Measurements from ENCODE around the gene RIPOR2.
"Not testable (repeated sequence)": the region's sequence is repeated elsewhere in the genome, so short reads cannot be mapped to it uniquely, and the experiment has no call there.

RIPOR2 gene

DNA sequence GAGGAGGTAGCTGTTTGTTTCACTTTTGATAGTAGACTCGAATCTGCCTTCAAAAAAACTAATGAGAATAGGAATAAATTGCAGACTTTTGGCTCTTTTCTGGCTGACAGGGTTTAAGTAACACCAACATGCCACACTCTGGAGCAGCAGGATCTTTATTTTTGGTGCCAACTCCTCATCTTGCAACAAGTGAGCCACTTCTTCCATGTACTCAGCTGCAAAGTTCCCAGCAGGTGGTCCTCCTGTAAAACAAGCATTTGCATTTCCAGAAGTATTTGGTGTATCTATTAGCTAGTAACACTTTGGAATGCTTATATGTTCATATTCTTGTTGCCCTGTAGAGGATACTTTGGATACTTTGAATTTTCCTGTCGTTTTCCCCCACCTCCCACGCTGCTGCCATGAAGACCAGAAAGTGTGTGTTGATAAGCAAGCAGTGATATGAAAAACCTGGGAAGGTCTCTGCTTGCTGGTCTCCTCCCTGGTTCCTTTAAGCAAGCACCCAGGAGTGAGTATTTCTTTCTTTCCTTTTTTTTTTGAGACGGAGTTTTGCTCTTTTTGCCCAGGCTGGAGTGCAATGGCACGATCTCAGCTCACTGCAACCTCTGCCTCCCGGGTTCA is 138.1 kb downstream of the RIPOR2 start:
- no peak for DNase-seq

DNA sequence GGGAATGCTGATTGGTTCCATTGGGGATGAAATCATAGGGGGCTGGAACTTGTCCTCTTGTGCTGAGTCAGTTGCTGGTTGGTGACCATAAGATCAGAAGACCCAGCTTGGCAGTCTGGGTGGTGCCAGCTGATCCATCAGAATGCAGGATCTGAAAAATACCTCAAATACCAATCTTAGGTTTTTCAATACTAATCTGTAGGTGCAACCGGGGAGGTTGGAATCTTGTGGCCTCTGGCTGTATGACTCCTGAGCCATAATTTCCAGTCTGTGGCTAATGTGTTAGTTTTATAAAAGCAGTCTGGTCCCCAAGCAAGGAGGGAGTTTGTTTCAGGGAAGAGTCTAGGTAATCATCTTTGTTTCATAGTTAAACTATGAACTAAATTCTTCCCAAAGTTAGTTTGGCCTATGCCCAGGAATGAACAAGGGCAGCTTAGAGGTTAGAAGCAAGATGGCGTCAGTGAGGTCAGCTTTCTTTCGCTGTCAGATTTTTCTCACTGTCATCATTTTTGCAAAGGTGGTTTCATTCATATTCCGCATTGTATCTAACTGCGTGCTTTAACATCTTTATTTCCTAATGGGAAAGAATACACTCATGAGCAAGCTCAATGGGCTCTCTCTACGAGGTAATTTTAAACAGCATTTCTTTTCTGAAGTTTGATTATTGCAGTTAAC is 139.0 kb downstream of the RIPOR2 start:
- DNase-seq, result no peak

DNA sequence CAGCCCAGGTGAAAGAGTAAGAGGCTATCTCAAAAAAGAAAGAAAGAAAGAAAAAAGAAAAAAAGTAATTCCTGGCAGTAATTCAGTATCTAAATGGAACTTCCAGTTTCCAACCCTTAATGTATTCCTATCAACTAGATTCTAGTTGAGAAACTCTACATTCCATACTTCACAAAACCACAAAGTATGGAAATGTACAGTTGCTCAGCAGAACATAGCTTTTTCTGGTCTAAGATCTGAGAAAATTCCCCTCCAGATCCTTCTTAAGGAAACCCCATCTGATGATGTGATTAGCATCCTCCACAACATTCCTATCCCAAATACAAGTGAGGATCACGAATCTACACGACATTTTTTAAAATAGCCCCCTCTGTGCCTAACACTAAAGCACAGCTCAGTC is 140.7 kb downstream of the RIPOR2 start:
- no peak for DNase-seq

DNA sequence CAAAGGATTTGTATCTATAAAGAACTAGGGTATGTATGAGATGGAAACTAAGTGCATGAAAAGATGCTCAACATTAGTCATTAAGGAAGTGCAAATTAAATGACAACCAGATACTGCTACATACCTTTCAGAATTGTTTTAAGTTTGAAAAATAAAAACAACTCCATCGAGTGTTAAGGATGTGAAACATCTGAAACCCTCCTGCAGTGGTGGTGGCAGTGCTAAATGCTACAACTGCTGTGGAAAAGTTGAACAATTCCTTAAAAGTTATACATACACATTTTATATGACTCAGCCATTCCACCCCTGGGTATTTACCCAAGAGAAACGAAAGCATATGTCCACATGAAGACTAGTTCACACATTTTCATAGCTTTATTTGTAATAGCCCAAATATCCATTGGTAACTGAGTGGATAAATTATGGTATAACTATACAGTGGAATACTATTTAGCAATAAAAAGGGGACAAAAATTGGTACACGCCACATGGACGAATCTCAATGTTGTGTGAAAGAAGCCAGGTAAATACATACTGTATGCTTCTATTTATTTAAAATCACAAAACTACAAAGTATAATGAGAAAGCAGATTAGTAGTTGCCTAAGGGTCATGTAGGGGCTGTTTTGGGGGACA is 147.6 kb downstream of the RIPOR2 start:
- no peak for DNase-seq

DNA sequence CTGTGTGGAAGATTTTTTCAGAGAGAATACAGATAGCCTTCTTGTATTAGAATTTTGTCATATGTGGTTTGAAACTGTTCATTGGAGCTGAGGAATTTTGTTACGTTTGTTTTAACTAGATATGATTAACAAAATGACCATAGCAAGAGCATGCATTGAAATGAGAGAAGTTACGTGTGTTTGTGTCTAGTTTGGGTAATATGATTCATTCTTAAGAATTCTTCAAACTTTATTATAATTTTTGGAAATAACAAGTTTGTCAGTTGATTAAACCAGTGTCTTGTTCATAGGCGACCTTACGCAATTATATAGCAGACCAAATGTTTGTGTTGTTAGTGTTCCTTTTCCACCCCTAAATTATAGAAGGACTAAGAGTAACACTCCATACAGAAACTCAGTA is 155.6 kb downstream of the RIPOR2 start:
- DNase-seq, result no peak

DNA sequence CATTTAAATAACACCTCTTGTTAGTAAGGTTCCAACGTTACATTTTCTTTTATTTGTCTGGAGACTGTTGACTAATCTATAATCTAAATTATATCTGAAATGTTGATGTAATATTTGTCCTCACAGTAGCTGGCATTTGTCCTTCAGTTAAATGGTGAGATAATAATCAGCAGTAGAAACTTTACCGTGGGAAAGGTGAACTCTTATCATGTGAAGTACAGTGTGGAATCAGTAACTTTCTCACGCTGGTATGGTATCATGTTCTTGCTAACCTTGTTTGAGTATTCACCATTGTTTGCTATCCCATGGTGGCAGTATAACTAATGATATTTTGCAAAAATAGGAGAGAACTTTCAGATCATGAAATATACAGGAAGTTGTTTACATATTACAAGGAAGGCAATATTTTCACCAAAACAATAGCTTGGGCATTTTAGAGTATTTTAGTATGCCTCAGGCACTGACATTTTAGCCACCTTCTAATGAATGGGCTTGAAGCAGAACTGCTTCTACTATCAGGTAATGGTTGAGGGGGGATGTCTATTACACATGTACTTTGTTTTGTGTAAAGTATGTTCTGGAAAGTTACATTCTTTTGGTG is 156.2 kb downstream of the RIPOR2 start:
- DNase-seq, result no peak

DNA sequence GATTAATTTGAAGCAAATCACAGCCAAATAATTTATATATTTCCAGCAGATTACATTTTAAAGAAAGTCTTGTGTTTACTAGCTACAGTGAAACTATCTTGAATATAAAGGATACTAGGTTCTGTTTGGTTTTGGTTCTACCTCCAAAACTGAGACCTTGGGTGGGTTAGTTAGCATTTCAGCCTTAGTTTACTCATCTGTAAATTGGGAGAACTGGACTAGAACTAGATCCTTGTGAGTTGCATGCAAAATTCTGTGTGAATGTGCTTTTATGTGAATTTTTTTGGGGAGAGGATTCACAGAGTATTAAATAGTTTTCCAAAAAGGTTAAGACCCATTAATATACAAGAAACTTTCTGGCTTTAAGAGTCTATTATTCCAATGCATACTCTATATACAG is 156.9 kb downstream of the RIPOR2 start:
- DNase-seq, result no peak

DNA sequence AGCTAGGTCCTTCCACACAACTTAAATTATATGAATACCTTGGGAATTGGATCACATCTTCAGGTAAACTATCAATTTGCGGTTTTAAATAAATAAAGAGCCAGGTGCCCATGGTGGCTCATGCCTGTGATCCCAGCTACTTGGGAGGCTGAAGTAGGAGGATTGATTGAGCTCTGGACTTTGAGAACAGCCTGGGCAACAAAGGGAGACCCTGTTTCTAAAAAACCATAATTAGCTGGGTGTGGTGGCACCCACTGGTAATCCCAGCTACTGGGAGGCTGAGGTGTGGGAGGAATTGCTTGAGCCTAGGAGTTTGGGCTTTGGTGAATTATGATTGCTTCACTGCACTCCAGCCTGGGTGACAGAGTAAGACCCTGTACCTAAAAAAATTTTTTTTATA is 157.6 kb downstream of the RIPOR2 start:
- DNase-seq, result no peak

DNA sequence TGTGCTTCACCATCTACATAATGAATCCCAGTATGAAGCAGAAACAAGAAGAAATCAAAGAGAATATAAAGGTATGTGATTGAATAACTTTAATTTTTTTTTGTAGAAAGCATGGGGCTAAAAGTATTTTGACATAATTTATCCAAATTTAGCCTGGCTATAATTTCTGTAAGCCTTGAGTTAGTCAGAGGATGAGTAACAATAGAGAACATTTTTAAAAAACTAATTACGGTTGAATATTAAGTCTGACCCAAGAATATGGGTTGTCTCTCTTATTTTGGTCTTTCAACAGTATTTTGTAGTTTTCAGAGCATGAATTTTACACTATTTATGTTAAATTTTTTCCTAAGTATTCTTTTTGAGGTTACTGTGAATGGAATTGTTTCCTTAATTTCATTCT is 158.5 kb downstream of the RIPOR2 start:
- DNase-seq, result no peak

DNA sequence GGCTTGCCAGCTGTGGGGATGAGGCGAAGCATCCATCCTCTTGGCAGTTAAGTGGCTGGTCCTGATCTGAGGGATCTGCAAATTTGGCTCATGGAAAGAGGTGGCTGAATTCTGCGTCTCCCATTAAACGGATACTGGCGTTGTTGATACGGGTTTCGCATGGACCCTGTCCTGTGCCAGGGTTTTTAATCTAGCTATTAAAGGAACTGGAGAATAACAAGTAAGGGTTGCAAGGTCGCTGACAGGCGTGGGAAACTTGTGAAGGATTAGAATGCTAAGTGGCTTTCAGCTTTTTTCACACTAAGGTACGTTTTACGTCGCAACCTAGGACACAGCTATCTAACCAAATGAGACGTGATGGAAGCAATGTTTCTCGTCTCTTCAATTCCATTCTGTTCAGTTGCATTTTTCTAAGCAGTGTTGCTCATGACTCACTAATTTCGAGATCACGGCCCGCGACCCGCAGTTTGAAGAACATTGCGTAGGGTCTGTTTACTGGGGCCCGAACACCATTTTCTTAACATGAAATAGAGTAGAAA is 160.2 kb downstream of the RIPOR2 start:
- DNase-seq, result no peak

DNA sequence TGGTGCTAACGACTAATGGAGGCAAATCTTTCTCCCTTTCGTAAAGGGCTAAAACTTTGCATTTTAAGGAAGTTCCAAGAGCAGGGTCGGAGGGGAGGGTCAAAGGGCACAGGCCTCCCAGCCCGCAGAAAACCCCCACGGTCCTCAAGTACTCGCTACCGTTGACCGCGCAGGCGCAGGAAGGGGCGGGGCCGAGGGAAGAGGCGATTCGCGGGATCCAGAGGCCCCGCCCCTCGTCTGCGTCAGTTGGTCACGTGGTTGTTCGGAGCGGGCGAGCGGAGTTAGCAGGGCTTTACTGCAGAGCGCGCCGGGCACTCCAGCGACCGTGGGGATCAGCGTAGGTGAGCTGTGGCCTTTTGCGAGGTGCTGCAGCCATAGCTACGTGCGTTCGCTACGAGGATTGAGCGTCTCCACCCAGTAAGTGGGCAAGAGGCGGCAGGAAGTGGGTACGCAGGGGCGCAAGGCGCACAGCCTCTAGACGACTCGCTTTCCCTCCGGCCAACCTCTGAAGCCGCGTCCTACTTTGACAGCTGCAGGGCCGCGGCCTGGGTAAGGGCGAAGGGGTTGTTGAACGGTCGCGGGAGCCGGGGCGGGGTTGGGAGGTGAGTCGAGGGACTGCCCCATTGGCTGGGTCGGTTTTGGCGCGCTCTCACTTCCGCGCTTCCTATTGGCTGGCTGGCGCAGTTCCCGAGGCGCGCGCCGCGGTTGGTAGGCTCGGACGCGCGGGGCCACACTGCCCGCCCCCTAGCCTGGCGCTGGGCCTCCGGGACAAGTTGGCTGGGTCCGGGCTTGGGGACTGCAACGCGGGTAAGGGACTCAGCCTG is 160.9 kb downstream of the RIPOR2 start, which contains the start of gene GMNN:
TSS of gene GMNN (plus strand) at position 242 of the 824 bp plus-strand sequence. CDS start 2,310 bp downstream, outside the sequence.
- DNase-seq, result peak; percentile 62

DNA sequence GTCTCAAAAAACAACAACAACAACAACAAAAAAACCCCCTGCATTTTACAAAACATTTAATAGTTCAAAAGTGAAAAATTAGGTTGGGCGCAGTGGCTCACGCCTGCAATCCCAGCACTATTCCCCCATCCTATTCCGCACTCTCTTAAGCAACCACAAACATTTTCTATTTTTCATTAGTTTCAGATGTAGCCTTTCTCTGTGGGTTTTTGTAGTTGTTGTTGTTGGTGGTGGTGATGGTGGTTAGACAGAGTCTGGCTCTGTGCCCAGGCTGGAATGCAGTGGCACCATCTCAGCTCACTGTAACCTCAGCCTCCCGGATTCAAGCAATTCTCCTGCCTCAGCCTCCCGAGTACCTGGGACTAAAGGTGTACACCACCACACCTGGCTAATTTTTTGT is 167.4 kb downstream of the RIPOR2 start:
- DNase-seq, result no peak

DNA sequence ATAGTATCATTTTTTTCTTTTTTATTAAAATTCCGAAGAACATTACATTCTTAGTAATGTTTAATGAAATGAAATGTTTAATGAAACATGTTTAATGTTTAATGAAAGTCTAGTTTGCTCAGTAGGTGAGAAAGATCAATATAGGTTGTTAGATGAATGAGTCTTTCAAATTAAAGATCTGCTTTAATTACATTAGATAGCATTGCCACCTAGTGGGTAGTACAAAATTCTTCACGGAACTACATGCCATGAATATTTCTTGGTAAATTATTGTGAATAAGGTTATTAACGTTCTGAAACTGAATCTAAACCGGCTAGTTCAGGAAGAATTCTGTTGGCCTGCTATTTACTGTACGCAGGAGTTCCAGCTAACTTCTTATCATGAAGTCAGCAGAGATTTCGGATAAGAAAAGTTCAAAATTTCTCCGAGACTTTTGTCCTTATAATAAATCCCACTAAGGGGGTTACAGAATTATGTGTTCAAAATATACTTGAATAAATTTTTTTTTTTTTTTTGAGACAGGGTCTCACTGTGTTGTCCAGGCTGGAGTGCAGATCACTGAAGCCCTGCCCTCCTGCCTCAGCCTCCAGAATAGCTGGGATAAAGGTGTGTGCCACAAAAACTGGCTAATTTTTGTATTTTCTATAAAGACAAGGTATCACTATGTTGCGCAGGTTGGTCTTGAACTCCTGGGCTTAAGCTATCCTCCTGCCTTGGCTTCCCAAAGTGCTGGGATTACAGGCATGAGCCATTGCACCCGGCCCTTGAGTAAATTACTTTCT is 168.9 kb downstream of the RIPOR2 start:
- no peak for DNase-seq

DNA sequence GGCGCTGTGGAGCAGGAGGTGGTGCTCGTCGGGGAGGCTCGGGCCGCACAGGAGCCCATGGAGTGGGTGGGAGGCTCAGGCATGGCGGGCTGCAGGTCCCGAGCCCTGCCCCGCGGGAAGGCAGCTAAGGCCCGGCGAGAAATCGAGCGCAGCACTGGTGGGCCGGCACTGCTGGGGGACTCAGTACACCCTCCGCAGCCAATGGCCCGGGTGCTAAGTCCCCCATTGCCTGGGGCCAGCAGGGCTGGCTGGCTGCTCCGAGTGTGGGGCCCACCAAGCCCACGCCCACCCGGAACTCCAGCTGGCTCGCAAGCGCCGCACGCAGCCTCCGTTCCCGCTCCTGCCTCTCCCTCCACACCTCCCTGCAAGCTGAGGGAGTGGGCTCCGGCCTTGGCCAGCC is 169.8 kb downstream of the RIPOR2 start:
- DNase-seq, result not testable (repeated sequence)

DNA sequence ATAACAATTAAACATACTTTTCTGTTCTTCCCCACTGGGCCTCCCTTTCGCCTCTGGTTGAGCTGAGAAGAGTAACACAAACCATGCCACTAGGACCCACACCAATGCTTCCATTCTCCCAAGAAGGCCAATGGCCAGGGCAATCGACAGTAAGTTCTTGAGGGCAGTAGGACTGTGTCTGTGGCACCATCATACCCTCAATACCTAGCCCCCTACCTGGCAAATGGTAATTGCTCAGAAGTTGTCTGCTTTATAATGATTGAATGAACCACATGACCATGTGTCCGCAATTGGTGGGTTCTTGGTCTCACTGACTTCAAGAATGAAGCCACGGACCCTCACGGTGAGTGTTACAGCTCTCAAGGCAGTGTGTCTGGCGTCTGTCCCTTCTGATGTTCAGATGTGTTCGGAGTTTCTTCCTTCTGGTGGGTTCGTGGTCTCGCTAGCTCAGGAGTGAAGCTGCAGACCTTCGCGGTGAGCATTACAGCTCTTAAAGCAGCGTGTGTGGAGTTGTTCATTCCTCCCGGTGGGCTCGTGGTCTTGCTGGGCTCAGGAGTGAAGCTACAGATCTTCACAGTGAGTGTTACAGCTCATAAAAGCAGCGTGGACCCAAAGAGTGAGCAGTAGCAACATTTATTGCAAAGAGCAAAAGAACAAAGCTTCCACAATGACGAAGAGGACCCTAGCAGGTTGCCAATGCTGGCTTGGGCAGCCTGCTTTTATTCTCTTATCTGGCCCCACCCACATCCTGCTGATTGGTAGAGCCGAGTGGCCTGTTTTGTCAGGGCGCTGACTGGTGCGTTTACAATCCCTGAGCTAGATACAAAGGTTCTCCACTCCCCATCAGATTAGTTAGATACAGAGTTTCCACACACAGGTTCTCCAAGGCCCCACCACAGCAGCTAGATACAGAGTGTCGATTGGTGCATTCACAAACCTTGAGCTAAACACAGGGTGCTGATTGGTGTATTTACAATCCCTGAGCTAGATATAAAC is 170.6 kb downstream of the RIPOR2 start:
- DNase-seq, result not testable (repeated sequence)

DNA sequence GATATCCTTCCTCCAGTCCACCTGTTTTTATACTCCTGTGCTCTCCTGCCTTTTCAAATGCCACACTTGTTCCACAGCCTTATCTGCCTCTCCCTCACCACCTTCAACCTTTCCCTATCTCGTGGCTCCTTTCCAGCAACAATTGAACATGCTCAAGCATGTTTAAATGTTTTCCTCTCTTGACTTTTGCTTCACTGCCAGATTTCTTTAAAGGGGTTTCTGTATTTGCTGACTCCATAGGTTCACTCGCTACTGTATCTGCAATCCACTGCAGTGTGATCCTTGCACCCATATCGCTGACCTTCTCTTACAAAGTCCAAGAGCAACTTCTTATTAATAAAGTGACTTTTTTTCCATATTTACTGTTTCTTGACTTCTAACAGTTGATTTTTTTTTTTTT is 172.2 kb downstream of the RIPOR2 start:
- no peak for DNase-seq

DNA sequence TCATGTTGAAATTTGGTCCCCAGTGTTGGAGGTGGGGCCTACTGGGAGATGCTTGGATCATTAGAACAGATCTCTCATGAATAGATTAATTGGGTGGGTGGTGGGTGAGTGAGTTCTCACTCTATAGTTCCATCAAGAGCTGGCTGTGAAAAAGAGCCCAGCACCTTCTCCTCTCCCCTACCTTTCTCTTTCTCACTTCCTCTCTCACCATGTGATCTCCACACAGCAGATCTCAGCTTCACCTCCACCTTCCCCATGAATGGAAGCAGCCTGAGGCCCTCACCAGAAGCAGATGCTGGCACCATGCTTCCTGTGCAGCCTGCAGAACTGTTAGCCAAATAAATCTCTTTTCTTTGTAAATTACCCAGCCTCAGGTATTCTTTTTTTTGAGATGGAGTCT is 173.9 kb downstream of the RIPOR2 start:
- no peak for DNase-seq

DNA sequence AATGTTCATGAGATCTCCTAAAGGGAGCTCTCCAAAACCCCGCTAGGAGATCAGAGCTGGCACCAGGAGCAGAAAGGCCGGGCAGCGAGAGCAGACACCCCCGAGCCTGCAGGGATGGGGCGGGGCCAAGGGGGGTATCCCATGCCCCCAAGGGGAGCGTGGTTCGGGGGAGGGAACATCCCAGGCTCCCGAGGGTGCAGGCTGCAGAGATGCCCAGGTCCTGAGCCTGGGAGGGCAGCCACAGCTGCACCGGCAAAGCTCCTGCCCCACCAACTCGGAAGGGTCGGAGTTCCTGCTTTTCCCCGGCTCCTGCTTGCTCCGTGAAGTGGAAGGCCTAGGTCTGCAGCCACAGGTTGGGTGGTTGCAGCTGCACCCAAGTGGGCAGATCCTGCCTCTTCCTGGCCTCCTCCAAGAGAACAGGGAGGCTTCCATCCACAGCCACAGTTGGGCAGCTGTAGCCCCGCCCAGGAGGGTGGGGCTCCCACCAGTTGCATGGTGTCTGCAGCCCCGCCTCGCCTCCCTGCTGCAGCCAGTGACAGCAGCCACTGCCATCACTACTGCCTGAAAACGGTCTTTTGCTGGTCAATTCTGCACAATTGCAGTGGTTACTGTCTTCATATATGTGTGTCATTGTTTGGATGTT is 174.4 kb downstream of the RIPOR2 start:
- no peak for DNase-seq

DNA sequence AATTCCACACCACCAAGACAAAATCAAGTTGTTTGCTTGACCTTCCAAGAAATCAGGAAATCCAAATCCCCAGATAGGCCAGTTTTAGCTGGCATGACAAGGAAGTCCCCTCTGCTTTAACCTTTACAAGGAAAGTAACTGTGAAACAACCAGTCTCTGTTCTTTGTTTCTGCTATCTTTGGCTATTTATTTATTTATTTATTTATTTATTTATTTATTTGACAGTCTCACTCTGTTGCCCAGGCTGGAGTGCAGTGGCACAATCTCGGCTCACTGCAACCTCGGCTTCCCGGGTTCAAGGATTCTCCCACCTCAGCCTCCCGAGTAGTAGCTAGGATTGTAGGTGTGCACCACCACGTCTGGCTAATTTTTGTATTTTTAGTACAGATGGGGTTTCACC is 175.6 kb downstream of the RIPOR2 start:
- DNase-seq, result no peak

DNA sequence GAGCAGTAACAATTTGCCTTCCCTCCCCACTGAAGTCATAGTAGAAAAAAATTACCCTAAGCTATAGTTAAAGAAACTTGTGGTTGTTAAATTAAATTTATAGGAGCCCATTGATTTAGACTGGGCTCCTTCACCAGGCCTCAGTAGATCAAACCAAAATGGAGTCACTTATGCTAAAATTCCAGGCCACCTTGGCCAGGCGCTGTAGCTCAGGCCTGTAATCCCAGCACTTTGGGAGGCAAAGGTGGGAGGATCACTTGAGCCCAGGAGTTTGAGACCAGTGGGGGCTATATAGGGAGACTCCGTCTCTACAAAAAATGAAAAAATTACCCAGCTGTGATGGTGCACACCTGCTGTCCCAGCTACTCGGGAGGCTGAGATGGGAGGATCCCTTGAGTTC is 176.0 kb downstream of the RIPOR2 start:
- no peak for DNase-seq

Measured in NCI-H187 treated with DMSO at 0.1 percent for 48 hours (cell line).